Effector memory CD4-positive, alpha-beta T cell (primary cell): ENCODE data around the gene LRRC70.

Experiments used
- DNase-seq, 3 donors: peaks; one replicate each; pipeline ENCODE4 v3.0.0-alpha.2; 2020
- H3K27ac ChIP-seq: 2 replicates; pipeline ENCODE4 v1.7.0; 2013; ENCODE audit warnings: mild to moderate bottlenecking, low read length, moderate library complexity; ENCODE audit not compliant: insufficient read depth, poor library complexity, severe bottlenecking
- H3K27me3 ChIP-seq: replicated peaks from 2 replicates; pipeline ENCODE4 v1.7.0; 2013; ENCODE audit warnings: mild to moderate bottlenecking, low read length; ENCODE audit not compliant: insufficient read depth, control insufficient read depth, poor library complexity, severe bottlenecking
- H3K36me3 ChIP-seq: 2 replicates; pipeline ENCODE4 v1.7.0; 2013; ENCODE audit warnings: mild to moderate bottlenecking, low read length, moderate library complexity; ENCODE audit not compliant: control insufficient read depth, insufficient read depth
- H3K4me1 ChIP-seq: 2 replicates; pipeline ENCODE4 v1.7.0; 2013; ENCODE audit warnings: low read length, mild to moderate bottlenecking; ENCODE audit not compliant: control insufficient read depth, insufficient read depth, poor library complexity, severe bottlenecking
- H3K4me3 ChIP-seq: 2 replicates; pipeline ENCODE4 v1.7.0; 2013; ENCODE audit warnings: low read length, low read depth, mild to moderate bottlenecking; ENCODE audit not compliant: insufficient read depth, poor library complexity, severe bottlenecking
- H3K9me3 ChIP-seq: 2 replicates; pipeline ENCODE4 v1.7.0; 2013; ENCODE audit warnings: mild to moderate bottlenecking, low read length, moderate library complexity; ENCODE audit not compliant: control insufficient read depth
- total RNA-seq, 3 donors: gene quantifications; one replicate each; lab custom pipeline; 2026; lab: John Stamatoyannopoulos, UW

The LRRC70 gene, protein sequence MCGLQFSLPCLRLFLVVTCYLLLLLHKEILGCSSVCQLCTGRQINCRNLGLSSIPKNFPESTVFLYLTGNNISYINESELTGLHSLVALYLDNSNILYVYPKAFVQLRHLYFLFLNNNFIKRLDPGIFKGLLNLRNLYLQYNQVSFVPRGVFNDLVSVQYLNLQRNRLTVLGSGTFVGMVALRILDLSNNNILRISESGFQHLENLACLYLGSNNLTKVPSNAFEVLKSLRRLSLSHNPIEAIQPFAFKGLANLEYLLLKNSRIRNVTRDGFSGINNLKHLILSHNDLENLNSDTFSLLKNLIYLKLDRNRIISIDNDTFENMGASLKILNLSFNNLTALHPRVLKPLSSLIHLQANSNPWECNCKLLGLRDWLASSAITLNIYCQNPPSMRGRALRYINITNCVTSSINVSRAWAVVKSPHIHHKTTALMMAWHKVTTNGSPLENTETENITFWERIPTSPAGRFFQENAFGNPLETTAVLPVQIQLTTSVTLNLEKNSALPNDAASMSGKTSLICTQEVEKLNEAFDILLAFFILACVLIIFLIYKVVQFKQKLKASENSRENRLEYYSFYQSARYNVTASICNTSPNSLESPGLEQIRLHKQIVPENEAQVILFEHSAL
- total RNA-seq = 0.58 to 0.86 (median 0.70) reads per million in 3 donors

DNA sequence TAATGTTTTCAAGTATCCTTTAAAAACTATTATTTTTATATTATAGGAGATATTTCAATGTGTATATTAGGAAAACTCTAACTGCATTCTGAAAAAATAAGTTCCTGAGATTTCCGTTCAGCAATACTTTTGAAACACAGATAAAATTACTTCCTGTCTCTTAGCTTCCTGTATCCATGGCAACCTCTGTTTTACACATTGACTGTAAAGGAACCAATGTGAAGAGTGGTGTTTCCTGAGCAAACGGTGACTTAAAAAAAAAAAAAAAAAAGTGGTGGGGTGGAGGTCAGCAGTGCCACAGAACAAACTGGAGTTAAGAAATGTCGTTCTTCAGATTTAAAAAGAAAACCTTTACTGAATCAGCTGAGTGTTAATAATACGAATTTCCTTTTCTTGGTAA lies at the start of gene LRRC70:
TSS of gene LRRC70 (plus strand) at position 280 of the 400 bp plus-strand sequence. CDS start 620 bp downstream, outside the sequence.
- Histone ChIP-seq H3K27ac (peak within 1 kb of the TSS; percentile 20), H3K4me3 (peak within 1 kb of the TSS; percentile 26), H3K27me3 (no peaks in the 10 kb centered on the region), H3K36me3 (no peaks in the 10 kb centered on the region), H3K9me3 (no peaks in the 10 kb centered on the region), H3K4me1 (no peaks in the 10 kb centered on the region)
- peak in 1 of 3 donors; percentile 1 for DNase-seq

DNA sequence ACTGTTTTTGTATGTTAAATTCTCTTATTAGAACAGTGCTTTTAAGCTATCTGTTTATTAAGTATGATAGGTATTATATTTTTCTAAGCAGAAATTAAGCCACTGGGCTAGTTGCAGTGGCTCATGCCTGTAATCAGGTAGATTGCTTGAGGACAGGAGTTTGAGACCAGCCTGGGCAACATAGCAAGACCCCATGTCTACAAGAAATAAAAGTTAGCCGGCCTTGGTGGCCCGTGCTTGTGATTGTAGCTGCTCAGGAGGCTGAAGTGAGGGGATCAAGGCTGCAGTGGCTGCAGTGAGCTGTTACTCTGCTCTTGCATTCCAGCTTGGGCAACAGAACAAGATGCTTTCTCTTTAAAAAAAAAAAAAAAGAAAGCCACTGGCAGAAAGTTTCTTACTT lies 45.0 kb upstream of the LRRC70 start:
- no peaks in the 10 kb centered on the region for H3K27me3 ChIP-seq
- peaks cover 4% of the 10 kb centered on the region for H3K36me3 ChIP-seq
- no peak overlapping the region for H3K4me3 ChIP-seq
- DNase-seq = no peak
- H3K9me3 ChIP-seq = no peaks in the 10 kb centered on the region
- no peak overlapping the region for H3K27ac ChIP-seq
- no peaks in the 10 kb centered on the region for H3K4me1 ChIP-seq

DNA sequence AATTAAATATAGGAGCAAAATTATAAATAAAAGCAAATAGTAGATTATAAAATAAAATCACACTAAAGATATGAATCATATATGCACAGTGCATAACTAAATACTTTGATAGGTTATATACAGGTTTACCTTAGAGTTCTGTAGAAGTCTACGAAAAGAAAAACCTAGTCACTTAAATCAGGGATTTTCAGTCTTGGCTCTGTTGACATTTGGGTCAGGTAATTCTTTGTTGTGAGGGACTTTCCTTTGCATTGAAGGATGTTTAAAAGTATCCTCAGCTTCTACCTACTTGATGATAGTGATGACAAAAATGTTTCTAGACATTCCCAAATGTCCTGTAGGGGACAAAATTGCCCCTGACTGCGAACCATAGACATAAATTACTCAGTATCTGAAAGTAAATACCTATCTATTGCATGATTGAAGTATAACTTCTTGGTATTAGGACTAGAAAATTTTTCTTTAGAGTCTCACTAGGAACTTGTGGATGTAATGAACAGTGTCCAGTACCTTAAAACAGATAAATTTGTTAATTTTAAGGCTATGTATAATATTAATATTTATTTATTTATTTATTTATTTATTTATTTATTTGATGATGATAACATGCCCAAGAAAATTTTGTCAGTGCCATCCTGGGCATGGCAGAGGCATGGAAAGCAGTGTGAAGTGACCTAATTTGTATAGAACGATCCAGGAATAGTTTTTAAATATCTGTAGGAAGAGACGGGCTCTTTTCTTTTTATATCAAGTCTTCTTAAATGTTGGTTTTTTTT lies 44.0 kb upstream of the LRRC70 start:
- Histone ChIP-seq H3K36me3 (peaks cover 3% of the 10 kb centered on the region), H3K27me3 (no peaks in the 10 kb centered on the region), H3K4me1 (no peaks in the 10 kb centered on the region), H3K27ac (no peak overlapping the region), H3K4me3 (no peak overlapping the region), H3K9me3 (no peaks in the 10 kb centered on the region)
- no peak for DNase-seq

DNA sequence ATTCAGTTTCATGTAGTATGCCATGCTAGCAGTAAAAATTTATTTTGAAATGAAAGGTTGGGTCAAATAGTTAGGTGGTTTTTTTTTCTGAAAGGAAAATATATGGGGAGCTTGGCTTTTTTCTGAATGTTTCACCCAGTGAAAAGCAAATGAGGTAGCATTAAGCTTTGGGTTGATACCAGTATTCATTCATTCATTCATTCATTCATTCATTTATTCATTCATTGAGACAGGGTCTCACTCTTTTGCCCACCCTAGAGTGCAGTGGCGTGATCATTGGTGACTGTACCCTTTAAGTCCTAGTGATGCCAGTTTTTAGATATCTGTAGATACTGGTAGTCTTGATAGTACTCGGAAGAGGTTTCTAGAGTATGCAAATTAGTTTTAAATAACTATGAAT lies 42.4 kb upstream of the LRRC70 start:
- no peaks in the 10 kb centered on the region for H3K27me3 ChIP-seq
- no peak overlapping the region for H3K27ac ChIP-seq
- H3K36me3 ChIP-seq = peaks cover 6% of the 10 kb centered on the region
- no peak for DNase-seq
- H3K4me1 ChIP-seq = no peaks in the 10 kb centered on the region
- no peaks in the 10 kb centered on the region for H3K9me3 ChIP-seq
- H3K4me3 ChIP-seq = no peak overlapping the region

DNA sequence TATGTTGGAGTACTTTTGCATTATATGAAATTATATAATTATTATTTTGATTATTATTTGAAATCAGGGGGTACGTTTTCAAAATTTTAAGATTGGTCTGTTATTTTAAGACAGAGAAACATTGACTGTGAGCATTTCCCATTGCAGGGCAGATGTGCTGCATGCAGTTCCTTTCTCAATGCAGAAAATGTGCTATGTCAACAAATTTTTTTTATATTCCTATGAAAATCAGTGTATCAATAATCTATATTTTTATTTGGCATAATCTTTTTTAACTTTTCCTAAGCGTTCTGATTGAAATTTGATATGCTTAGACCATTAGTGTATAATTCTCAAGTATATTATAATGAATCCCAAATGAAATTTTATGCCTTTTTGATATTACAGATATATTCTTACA lies 41.8 kb upstream of the LRRC70 start:
- Histone ChIP-seq H3K4me3 (no peak overlapping the region), H3K36me3 (peaks cover 6% of the 10 kb centered on the region), H3K27ac (no peak overlapping the region), H3K4me1 (no peaks in the 10 kb centered on the region), H3K27me3 (no peaks in the 10 kb centered on the region), H3K9me3 (no peaks in the 10 kb centered on the region)
- no peak for DNase-seq

DNA sequence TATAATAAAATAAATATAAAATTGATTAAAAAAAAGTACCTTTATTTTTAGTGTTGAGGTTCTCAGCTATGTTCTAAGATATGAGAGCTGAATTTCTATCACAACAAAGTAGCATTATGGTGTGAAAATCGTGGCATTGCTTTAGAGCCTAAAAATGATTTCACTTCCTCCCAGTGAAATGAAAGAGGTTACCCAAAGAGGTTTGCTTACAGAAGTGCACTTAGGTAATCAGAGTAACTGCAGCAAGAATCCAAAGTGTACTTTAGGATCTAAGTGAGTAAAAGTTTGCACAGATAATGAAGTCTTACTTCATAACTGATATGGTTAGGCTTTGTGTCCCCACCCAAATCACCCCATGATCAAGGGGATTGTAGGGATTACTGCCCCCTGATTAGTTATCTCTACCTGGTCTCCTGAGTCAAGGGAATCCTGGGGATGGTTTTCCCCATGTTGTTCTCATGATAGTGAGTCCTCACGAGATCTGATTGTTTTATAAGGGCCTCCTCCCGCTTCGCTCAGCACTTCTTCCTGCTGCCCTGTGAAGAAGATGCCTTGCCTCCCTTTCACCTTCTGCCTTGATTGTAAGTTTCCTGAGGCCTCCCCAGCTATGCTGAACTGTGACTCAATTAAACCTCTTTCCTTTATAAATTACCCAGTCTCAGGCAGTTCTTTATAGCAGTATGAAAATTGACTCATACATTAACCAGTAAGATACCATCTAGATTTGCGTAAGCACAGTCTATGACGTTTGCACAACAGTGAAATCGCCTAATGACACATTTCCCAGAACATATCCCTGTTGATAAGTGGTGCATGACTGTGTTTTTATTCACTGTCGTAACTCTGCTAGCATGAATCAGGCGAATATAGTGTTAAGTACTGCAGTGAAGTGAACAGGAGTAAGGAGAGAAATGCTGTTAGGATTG lies 40.3 kb upstream of the LRRC70 start:
- no peak overlapping the region for H3K27ac ChIP-seq
- peaks cover 6% of the 10 kb centered on the region for H3K36me3 ChIP-seq
- H3K9me3 ChIP-seq = no peaks in the 10 kb centered on the region
- H3K27me3 ChIP-seq = no peaks in the 10 kb centered on the region
- no peak for DNase-seq
- no peak overlapping the region for H3K4me3 ChIP-seq
- no peaks in the 10 kb centered on the region for H3K4me1 ChIP-seq

DNA sequence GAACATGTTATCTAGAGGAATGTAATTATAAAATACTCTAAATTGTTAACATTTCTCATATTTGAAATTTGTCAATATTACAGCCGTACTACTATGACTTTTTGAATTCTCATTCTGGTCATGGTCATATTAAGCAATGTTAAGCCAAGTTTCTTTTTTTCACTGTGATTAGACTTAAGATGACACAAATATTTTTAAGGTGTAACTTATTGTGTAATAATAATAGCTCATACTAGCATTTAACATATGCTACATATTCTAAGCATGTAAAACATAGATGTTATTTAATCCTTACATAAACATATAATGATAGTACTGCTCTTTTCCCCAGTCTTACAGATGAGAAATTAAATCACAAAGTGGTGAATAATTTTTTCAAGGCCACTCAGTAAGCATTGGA lies 35.9 kb upstream of the LRRC70 start:
- H3K4me3 ChIP-seq = no peak overlapping the region
- H3K9me3 ChIP-seq = no peaks in the 10 kb centered on the region
- H3K36me3 ChIP-seq = peaks cover 6% of the 10 kb centered on the region
- H3K27ac ChIP-seq = no peak overlapping the region
- H3K27me3 ChIP-seq = no peaks in the 10 kb centered on the region
- H3K4me1 ChIP-seq = no peaks in the 10 kb centered on the region
- no peak for DNase-seq

DNA sequence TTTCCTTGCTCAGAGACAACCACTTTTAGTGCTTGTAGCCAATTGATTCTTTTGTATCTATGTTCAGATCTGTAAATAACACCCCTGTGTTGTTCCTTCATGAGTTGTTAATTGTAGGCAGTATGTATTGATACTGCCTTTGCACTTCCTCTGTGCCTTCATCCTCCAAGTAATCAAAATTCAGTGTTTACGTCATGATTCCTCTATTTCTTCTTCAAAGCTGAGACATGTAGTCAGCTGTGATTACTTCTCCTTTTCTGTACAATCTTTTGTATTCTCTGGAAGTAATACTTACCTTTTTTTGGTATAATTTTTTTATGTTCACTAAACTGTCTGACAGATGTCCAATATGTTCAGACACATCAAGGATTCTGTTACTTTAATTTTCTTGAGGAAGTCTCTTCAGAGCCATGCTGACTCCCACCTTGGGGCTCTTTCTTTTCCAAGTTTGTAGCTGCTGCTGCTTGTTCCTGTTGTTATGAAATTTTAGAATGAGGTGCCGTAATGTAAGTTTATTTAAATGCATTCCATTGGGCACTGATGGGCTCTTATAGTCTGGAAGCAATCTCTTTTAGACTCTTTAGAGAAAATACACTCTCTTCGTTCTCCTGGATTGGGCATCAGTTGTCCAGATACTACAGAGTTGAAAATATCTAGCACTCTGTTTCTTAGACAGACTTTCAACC lies 30.5 kb upstream of the LRRC70 start:
- Histone ChIP-seq H3K27ac (no peak overlapping the region), H3K9me3 (no peaks in the 10 kb centered on the region), H3K36me3 (no peaks in the 10 kb centered on the region), H3K4me1 (no peaks in the 10 kb centered on the region), H3K27me3 (no peaks in the 10 kb centered on the region), H3K4me3 (no peak overlapping the region)
- no peak for DNase-seq

DNA sequence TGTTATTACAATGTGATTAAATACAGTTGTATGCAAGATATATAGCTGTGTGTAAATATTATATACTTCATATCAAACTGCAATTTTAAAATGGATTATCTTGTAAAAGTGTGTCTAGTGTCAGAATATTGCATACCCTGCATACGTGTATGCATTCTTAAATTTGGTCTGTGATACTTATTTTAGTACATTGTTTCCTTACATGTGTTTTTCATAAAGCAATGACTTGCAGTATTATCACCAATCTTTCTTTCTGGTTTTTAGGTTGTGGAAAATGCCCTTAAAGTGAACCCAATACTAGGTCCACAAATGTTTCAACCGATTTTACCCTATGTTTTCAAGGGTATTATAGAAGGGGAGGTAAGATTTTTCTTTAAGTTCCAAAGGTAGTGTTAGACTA lies 28.5 kb upstream of the LRRC70 start:
- H3K27ac ChIP-seq = no peak overlapping the region
- DNase-seq = no peak
- H3K4me3 ChIP-seq = no peak overlapping the region
- peaks cover 4% of the 10 kb centered on the region for H3K36me3 ChIP-seq
- no peaks in the 10 kb centered on the region for H3K4me1 ChIP-seq
- H3K9me3 ChIP-seq = no peaks in the 10 kb centered on the region
- H3K27me3 ChIP-seq = no peaks in the 10 kb centered on the region
